WTC11 (cell line): ENCODE data around the gene LENG9. TPM values are rescaled to one million over a fixed set of nuclear protein-coding genes. Genes with fewer than 3 reads are reported as not detected.

Source experiments
- CBFB ChIP-seq: sonication (generic); formaldehyde crosslinking; IDR thresholded peaks from 2 replicates; pipeline ENCODE4 v1.8.1; 2022; ENCODE audit warnings: mild to moderate bottlenecking, low read depth, missing genetic modification reagents
- CREB1 ChIP-seq: sonication (generic); formaldehyde crosslinking; IDR thresholded peaks from 2 replicates; pipeline ENCODE4 v1.8.0; 2023; ENCODE audit warnings: mild to moderate bottlenecking, missing genetic modification reagents
- ELF4 ChIP-seq: sonication (generic); formaldehyde crosslinking; IDR thresholded peaks from 2 replicates; pipeline ENCODE4 v1.8.1; 2022; ENCODE audit warnings: low read depth, mild to moderate bottlenecking, moderate library complexity, missing genetic modification reagents
- FOXP1 ChIP-seq: sonication (generic); formaldehyde crosslinking; IDR thresholded peaks from 2 replicates; pipeline ENCODE4 v1.8.0; 2022; ENCODE audit warnings: missing genetic modification reagents, mild to moderate bottlenecking, moderate library complexity, borderline replicate concordance
- GTF2I ChIP-seq: fragments of 250-450 bp; sonication (Bioruptor Pico); conservative IDR thresholded peaks from 2 replicates; pipeline ENCODE4 v1.4.0; 2021; ENCODE audit warnings: mild to moderate bottlenecking
- ZNF138 ChIP-seq: sonication (generic); formaldehyde crosslinking; conservative IDR thresholded peaks from 2 replicates; pipeline ENCODE4 v1.8.1; 2022; ENCODE audit warnings: mild to moderate bottlenecking, moderate library complexity, missing genetic modification reagents
- ZNF317 ChIP-seq: sonication (generic); formaldehyde crosslinking; IDR thresholded peaks from 2 replicates; pipeline ENCODE4 v1.8.1; 2023; ENCODE audit warnings: low read depth, mild to moderate bottlenecking, moderate library complexity, missing genetic modification reagents, borderline replicate concordance
- ZNF416 ChIP-seq: fragments of 250-450 bp; sonication (Bioruptor Pico); IDR thresholded peaks from 2 replicates; pipeline ENCODE4 v1.9.0; 2021; ENCODE audit warnings: mild to moderate bottlenecking, inconsistent platforms
- total RNA-seq: library from RNA; stranded (reverse); gene quantifications from 3 replicates; pipeline ENCODE4 v1.2.3, GENCODE V29; 2021
- TF ChIP-seq, protein P1 (sequence below): fragments of 250-450 bp; sonication (Bioruptor Pico); IDR thresholded peaks from 2 replicates; pipeline ENCODE4 v1.9.0; 2021; ENCODE audit warnings: mild to moderate bottlenecking, borderline replicate concordance
- TF ChIP-seq, protein P2 (sequence below): sonication (generic); formaldehyde crosslinking; IDR thresholded peaks from 2 replicates; pipeline ENCODE4 v1.8.1; 2023; ENCODE audit warnings: mild to moderate bottlenecking, missing genetic modification reagents
- TF ChIP-seq, protein P3 (sequence below): fragments of 250-450 bp; sonication (Bioruptor Pico); IDR thresholded peaks from 2 replicates; pipeline ENCODE4 v1.9.0; 2021; ENCODE audit warnings: mild to moderate bottlenecking
- TF ChIP-seq, protein P4 (sequence below): sonication (generic); formaldehyde crosslinking; IDR thresholded peaks from 2 replicates; pipeline ENCODE4 v1.8.0; 2022; ENCODE audit warnings: mild to moderate bottlenecking, missing genetic modification reagents
- TF ChIP-seq, protein P5 (sequence below): sonication (generic); formaldehyde crosslinking; IDR thresholded peaks from 2 replicates; pipeline ENCODE4 v1.8.0; 2022; ENCODE audit warnings: mild to moderate bottlenecking, missing genetic modification reagents
- TF ChIP-seq, protein P6 (sequence below): sonication (generic); formaldehyde crosslinking; IDR thresholded peaks from 2 replicates; pipeline ENCODE4 v1.8.1; 2023; ENCODE audit warnings: mild to moderate bottlenecking, moderate library complexity, missing genetic modification reagents

The LENG9 gene
- total RNA-seq, 1 experiment from 2014 or later = 6.1 TPM

DNA sequence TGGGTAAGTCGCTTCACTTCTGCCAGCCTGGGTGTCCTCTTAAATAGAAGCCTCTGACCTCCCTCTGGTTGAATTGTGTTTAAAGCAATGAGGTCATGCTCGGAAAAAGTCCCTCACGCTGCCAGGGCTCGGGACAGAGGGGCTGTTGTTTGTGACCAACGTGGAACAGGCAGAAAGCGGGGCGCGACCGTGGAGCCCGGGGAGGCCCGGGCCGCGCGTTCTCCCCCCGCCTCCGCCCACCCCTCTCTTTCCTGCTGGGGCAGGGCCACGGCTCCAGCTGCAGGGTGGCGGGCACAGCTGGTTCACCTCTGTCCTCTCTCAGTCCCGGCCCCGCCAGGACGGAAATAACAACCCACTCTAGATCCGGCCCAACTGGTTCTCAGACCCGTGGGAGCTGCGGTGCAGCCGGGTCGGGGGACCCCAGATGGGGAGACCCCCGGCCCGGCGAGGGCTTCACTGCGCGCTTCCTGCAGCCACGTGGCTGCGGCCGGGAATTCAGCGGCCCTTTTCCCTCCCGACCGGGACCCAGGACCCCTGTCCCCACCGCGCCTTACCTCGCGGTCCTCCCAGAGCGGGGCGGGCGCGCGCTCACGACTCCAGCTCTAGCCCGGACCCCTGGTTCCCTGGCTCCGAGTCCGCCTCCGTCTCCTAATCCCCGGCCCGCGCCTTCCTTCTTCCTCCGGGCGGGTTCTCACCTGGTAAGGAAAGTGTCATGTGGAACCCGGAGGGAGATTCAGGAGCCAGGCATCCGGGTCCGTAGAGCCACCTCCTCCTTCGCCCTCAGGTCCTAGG is 7.6 kb upstream of the LENG9 start (continued):
- TF ChIP-seq ELF4 (CRISPR knock-in tag) (no peak; the same call in 1 of the 2 replicates), CBFB (CRISPR knock-in tag) (no peak), ZNF138 (CRISPR knock-in tag) (no peak), CREB1 (CRISPR knock-in tag) (no peak), ZNF317 (CRISPR knock-in tag) (no peak), ZNF416 (CRISPR knock-in tag) (no peak), FOXP1 (CRISPR knock-in tag) (peak; percentile 34; the same call in 1 of the 2 replicates), GTF2I (CRISPR knock-in tag) (no peak)
- TF ChIP-seq, protein P1, sequence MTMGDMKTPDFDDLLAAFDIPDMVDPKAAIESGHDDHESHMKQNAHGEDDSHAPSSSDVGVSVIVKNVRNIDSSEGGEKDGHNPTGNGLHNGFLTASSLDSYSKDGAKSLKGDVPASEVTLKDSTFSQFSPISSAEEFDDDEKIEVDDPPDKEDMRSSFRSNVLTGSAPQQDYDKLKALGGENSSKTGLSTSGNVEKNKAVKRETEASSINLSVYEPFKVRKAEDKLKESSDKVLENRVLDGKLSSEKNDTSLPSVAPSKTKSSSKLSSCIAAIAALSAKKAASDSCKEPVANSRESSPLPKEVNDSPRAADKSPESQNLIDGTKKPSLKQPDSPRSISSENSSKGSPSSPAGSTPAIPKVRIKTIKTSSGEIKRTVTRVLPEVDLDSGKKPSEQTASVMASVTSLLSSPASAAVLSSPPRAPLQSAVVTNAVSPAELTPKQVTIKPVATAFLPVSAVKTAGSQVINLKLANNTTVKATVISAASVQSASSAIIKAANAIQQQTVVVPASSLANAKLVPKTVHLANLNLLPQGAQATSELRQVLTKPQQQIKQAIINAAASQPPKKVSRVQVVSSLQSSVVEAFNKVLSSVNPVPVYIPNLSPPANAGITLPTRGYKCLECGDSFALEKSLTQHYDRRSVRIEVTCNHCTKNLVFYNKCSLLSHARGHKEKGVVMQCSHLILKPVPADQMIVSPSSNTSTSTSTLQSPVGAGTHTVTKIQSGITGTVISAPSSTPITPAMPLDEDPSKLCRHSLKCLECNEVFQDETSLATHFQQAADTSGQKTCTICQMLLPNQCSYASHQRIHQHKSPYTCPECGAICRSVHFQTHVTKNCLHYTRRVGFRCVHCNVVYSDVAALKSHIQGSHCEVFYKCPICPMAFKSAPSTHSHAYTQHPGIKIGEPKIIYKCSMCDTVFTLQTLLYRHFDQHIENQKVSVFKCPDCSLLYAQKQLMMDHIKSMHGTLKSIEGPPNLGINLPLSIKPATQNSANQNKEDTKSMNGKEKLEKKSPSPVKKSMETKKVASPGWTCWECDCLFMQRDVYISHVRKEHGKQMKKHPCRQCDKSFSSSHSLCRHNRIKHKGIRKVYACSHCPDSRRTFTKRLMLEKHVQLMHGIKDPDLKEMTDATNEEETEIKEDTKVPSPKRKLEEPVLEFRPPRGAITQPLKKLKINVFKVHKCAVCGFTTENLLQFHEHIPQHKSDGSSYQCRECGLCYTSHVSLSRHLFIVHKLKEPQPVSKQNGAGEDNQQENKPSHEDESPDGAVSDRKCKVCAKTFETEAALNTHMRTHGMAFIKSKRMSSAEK (CRISPR knock-in tag) = no peak
- TF ChIP-seq, protein P2, sequence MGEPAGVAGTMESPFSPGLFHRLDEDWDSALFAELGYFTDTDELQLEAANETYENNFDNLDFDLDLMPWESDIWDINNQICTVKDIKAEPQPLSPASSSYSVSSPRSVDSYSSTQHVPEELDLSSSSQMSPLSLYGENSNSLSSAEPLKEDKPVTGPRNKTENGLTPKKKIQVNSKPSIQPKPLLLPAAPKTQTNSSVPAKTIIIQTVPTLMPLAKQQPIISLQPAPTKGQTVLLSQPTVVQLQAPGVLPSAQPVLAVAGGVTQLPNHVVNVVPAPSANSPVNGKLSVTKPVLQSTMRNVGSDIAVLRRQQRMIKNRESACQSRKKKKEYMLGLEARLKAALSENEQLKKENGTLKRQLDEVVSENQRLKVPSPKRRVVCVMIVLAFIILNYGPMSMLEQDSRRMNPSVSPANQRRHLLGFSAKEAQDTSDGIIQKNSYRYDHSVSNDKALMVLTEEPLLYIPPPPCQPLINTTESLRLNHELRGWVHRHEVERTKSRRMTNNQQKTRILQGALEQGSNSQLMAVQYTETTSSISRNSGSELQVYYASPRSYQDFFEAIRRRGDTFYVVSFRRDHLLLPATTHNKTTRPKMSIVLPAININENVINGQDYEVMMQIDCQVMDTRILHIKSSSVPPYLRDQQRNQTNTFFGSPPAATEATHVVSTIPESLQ = no peak
- TF ChIP-seq, protein P3, sequence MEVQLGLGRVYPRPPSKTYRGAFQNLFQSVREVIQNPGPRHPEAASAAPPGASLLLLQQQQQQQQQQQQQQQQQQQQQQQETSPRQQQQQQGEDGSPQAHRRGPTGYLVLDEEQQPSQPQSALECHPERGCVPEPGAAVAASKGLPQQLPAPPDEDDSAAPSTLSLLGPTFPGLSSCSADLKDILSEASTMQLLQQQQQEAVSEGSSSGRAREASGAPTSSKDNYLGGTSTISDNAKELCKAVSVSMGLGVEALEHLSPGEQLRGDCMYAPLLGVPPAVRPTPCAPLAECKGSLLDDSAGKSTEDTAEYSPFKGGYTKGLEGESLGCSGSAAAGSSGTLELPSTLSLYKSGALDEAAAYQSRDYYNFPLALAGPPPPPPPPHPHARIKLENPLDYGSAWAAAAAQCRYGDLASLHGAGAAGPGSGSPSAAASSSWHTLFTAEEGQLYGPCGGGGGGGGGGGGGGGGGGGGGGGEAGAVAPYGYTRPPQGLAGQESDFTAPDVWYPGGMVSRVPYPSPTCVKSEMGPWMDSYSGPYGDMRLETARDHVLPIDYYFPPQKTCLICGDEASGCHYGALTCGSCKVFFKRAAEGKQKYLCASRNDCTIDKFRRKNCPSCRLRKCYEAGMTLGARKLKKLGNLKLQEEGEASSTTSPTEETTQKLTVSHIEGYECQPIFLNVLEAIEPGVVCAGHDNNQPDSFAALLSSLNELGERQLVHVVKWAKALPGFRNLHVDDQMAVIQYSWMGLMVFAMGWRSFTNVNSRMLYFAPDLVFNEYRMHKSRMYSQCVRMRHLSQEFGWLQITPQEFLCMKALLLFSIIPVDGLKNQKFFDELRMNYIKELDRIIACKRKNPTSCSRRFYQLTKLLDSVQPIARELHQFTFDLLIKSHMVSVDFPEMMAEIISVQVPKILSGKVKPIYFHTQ (CRISPR knock-in tag) = no peak
- TF ChIP-seq, protein P4, sequence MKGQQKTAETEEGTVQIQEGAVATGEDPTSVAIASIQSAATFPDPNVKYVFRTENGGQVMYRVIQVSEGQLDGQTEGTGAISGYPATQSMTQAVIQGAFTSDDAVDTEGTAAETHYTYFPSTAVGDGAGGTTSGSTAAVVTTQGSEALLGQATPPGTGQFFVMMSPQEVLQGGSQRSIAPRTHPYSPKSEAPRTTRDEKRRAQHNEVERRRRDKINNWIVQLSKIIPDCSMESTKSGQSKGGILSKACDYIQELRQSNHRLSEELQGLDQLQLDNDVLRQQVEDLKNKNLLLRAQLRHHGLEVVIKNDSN (CRISPR knock-in tag) = peak; percentile 46; the same call in 1 of the 2 replicates
- TF ChIP-seq, protein P5, sequence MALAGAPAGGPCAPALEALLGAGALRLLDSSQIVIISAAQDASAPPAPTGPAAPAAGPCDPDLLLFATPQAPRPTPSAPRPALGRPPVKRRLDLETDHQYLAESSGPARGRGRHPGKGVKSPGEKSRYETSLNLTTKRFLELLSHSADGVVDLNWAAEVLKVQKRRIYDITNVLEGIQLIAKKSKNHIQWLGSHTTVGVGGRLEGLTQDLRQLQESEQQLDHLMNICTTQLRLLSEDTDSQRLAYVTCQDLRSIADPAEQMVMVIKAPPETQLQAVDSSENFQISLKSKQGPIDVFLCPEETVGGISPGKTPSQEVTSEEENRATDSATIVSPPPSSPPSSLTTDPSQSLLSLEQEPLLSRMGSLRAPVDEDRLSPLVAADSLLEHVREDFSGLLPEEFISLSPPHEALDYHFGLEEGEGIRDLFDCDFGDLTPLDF (CRISPR knock-in tag) = no peak
- TF ChIP-seq, protein P6, sequence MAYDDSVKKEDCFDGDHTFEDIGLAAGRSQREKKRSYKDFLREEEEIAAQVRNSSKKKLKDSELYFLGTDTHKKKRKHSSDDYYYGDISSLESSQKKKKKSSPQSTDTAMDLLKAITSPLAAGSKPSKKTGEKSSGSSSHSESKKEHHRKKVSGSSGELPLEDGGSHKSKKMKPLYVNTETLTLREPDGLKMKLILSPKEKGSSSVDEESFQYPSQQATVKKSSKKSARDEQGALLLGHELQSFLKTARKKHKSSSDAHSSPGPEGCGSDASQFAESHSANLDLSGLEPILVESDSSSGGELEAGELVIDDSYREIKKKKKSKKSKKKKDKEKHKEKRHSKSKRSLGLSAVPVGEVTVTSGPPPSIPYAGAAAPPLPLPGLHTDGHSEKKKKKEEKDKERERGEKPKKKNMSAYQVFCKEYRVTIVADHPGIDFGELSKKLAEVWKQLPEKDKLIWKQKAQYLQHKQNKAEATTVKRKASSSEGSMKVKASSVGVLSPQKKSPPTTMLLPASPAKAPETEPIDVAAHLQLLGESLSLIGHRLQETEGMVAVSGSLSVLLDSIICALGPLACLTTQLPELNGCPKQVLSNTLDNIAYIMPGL (CRISPR knock-in tag) = no peak
- TF ChIP-seq, all 79 proteins: peak for 8
